HepG2 (cell line): ENCODE measurements around the gene ABCB9. TPM values are rescaled to one million over a fixed set of nuclear protein-coding genes. Genes with fewer than 3 reads are reported as not detected.
A peak's percentile ranks its signal among the peaks of the same experiment; 100 is the strongest.

Experiments
- ATAC-seq: fragments of 200-7000 bp; cut with Tn5 transposase; 3 replicates; pipeline ENCODE4 v1.9.1; 2020; ENCODE audit warnings: mild to moderate bottlenecking, moderate library complexity
- BruUV-seq: library from RNA; stranded (reverse); fragments of 400-500 nt; replicated peaks from 2 replicates; lab custom pipeline; 2021; lab: Mats Ljungman, UMichigan
- CTCF ChIA-PET: fragments of 300-600 bp; formaldehyde crosslinking; extraction: SDS; loops from one replicate; lab custom pipeline; 2021; ENCODE audit warnings: low total read pairs, inconsistent platforms, low intra/inter-chr PET ratio; lab: Yijun Ruan, JAX
- POLR2A ChIA-PET: fragments of 350-600 bp; sonication (Branson Sonifier 250); formaldehyde crosslinking; loops from one replicate; lab custom pipeline; 2020; ENCODE audit warnings: antibody characterized with exemption, inconsistent platforms; lab: Yijun Ruan, JAX
- DNase-seq: peaks from one replicate; pipeline ENCODE4 v3.0.0-alpha.2; 2015; ENCODE audit warnings: low spot score
- FAIRE-seq: peaks from 3 replicates; lab custom pipeline; 2011; peaks lifted over from hg19 to GRCh38; lab: Jason Lieb, UNC
- H2AFZ ChIP-seq: one replicate; pipeline ENCODE4 v1.6.1; 2011; ENCODE audit warnings: low read length, inconsistent platforms
- H3K27ac ChIP-seq: fragments of 300-600 bp; 3 replicates; pipeline ENCODE4 v1.8.0; 2011; ENCODE audit warnings: mixed run types, mild to moderate bottlenecking, mixed read lengths, low read length, inconsistent platforms; ENCODE audit not compliant: insufficient read depth; ENCODE audit errors: extremely low read length
- H3K27me3 ChIP-seq, 2 experiments: fragments of 200-600 bp in 1 of 2; 2 replicates in 1 of 2; 3 replicates in 1 of 2; pipeline versions ENCODE4 v1.6.0 to v1.8.0; 2011; ENCODE audit warnings: low read length in 2 of 2, mild to moderate bottlenecking in 2 of 2, moderate library complexity in 2 of 2, inconsistent platforms in 1 of 2; ENCODE audit not compliant: insufficient read depth in 2 of 2, control insufficient read depth in 1 of 2
- H3K36me3 ChIP-seq, 2 experiments: fragments of 200-600 bp in 1 of 2; replicated peaks in 1 of 2; 2 replicates in 1 of 2; 3 replicates in 1 of 2; pipeline versions ENCODE4 v1.5.1 to v1.8.0; 2011; ENCODE audit warnings: low read length in 2 of 2, inconsistent platforms in 1 of 2; ENCODE audit not compliant: insufficient read depth in 2 of 2, control insufficient read depth in 1 of 2
- H3K4me1 ChIP-seq: 2 replicates; pipeline ENCODE4 v1.5.1; 2012; ENCODE audit warnings: low read length, inconsistent platforms; ENCODE audit not compliant: insufficient read depth
- H3K4me2 ChIP-seq: 2 replicates; pipeline ENCODE4 v1.6.0; 2011; ENCODE audit warnings: low read depth, low read length, inconsistent platforms
- H3K4me3 ChIP-seq, 3 experiments: fragments of 200-600 bp in 1 of 3; sonication (generic), shearing (Covaris generic) in 1 of 3; replicated peaks in 1 of 3; 2 replicates each; pipeline ENCODE4 v1.5.1; 2011 to 2016; ENCODE audit warnings: low read length in 3 of 3, inconsistent platforms in 2 of 3, low read depth in 2 of 3, mild to moderate bottlenecking in 2 of 3, control low read depth in 1 of 3, mixed read lengths in 1 of 3; ENCODE audit not compliant: insufficient read depth in 1 of 3
- H3K79me2 ChIP-seq: one replicate; pipeline ENCODE4 v1.6.1; 2011; ENCODE audit warnings: low read length, inconsistent platforms; ENCODE audit not compliant: insufficient read depth
- H3K9ac ChIP-seq: 2 replicates; pipeline ENCODE4 v1.6.0; 2011; ENCODE audit warnings: mild to moderate bottlenecking, low read depth, low read length, inconsistent platforms; ENCODE audit not compliant: insufficient read depth
- H3K9me3 ChIP-seq: 2 replicates; pipeline ENCODE4 v1.5.1; 2012; ENCODE audit warnings: mild to moderate bottlenecking, low read length
- H4K20me1 ChIP-seq: 2 replicates; pipeline ENCODE4 v1.6.0; 2011; ENCODE audit warnings: inconsistent platforms, mild to moderate bottlenecking, low read length, moderate library complexity; ENCODE audit not compliant: insufficient read depth
- CSRNP1 ChIP-seq: sonication (generic); formaldehyde crosslinking; IDR thresholded peaks from 2 replicates; pipeline ENCODE4 v1.8.1; 2023; ENCODE audit warnings: mild to moderate bottlenecking, missing genetic modification reagents
- CTCF ChIP-seq: sonication (generic); formaldehyde crosslinking; IDR thresholded peaks from 2 replicates; pipeline ENCODE4 v1.5.0; 2020; ENCODE audit warnings: mild to moderate bottlenecking, missing genetic modification reagents, moderate library complexity
- HOXA3 ChIP-seq: sonication (generic); formaldehyde crosslinking; IDR thresholded peaks from 2 replicates; pipeline ENCODE4 v1.5.0; 2020; ENCODE audit warnings: missing genetic modification reagents
- KLF15 ChIP-seq: sonication (generic); formaldehyde crosslinking; IDR thresholded peaks from 2 replicates; pipeline ENCODE4 v1.8.1; 2023; ENCODE audit warnings: borderline replicate concordance, mild to moderate bottlenecking, inconsistent platforms, missing genetic modification reagents, mixed read lengths
- NR2F2 ChIP-seq: IDR thresholded peaks from 2 replicates; pipeline ENCODE4 v1.6.1; 2012; ENCODE audit warnings: low read depth, inconsistent platforms, borderline replicate concordance
- ZNF572 ChIP-seq: sonication (generic); formaldehyde crosslinking; IDR thresholded peaks from 2 replicates; pipeline ENCODE4 v1.5.1; 2020; ENCODE audit warnings: mild to moderate bottlenecking, missing genetic modification reagents
- ZNF652 ChIP-seq: IDR thresholded peaks from 2 replicates; pipeline ENCODE4 v1.6.1; 2016; ENCODE audit warnings: low read depth, borderline replicate concordance
- WGBS: methylation state at CpG from one replicate; pipeline ENCODE4 v1.1.6; 2017; ENCODE audit warnings: low lambda C conversion rate; 5-methylcytosine and 5-hydroxymethylcytosine counted together
- in situ Hi-C: cut with HindIII; loops from 2 replicates; pipeline ENCODE4 v1.10.0; 2017; ENCODE audit warnings: low pct_unique_long_range_greater_than_20kb; ENCODE audit not compliant: extremely low pct_ligation_motif_present
- intact Hi-C: fragments of 100-400 bp; cut with micrococcal nuclease; formaldehyde crosslinking; loops from one replicate; pipeline ENCODE4 v1.10.0; 2022; ENCODE audit not compliant: unreplicated experiment
- polyA plus RNA-seq, 8 experiments: library from polyadenylated mRNA; depleted of rRNA in 3 of 8; stranded (reverse) in 7 of 8; unstranded in 1 of 8; fragments of >200 nt; fragmentation: Illumina TruSeq in 4 of 8; extraction: Trizol in 4 of 8; gene quantifications; 2 replicates each; pipeline versions ENCODE4 v1.2.1 to v1.2.3, GENCODE V29; 2011 to 2016; ENCODE audit warnings: low read depth in 4 of 8, missing spikeins in 1 of 8, mixed read lengths in 1 of 8; ENCODE audit not compliant: insufficient read depth in 1 of 8
- total RNA-seq, 5 experiments: library from RNA; depleted of rRNA; stranded (reverse); fragments of >200 nt; fragmentation: Illumina TruSeq; extraction: Trizol; gene quantifications; 2 replicates each; pipeline ENCODE4 v1.2.3, GENCODE V29; 2016; ENCODE audit warnings: low read depth in 1 of 5
- TF ChIP-seq, protein P1 (sequence below): sonication (generic); formaldehyde crosslinking; IDR thresholded peaks from 2 replicates; pipeline ENCODE4 v1.5.0; 2020; ENCODE audit warnings: mild to moderate bottlenecking, missing genetic modification reagents, borderline replicate concordance
- TF ChIP-seq, protein P2 (sequence below): sonication (generic); formaldehyde crosslinking; IDR thresholded peaks from 2 replicates; pipeline ENCODE4 v1.5.0; 2020; ENCODE audit warnings: missing genetic modification reagents

ABCB9 gene
- total and polyA plus RNA-seq, 2 of the 13 experiments (the other 11 are each of a cell fraction or from before 2014, with no cell fraction given), result 5.1 to 6.0 TPM

GRCh38 chr12:122894193-122895121, 71.8 kb downstream of the ABCB9 start:
- Histone ChIP-seq H3K79me2 (peaks cover 59% of the 10 kb centered on the region), H3K27ac (peak overlapping the region; percentile 69), H3K4me3 (peak overlapping the region; percentile 58 to 79 (median 76)), H3K4me2 (peak overlapping the region; percentile 62), H3K36me3 (no peaks in the 10 kb centered on the region; a peak in 1 of 5 replicates), H3K27me3 (no peaks in the 10 kb centered on the region; a peak in 1 of 5 replicates), H2AFZ (no peak overlapping the region), H4K20me1 (peaks cover 6% of the 10 kb centered on the region; the same call in 1 of the 2 replicates), H3K9me3 (no peaks in the 10 kb centered on the region), H3K4me1 (peaks cover 74% of the 10 kb centered on the region), H3K9ac (peak overlapping the region; percentile 89; the same call in 1 of the 2 replicates)
- BruUV-seq, result no TSS peak
- FAIRE-seq, result no peak
- in situ Hi-C loops (no loop called here), intact Hi-C loops (no loop called here)
- ATAC-seq, result no peak
- WGBS, result 19% methylated on average over 15 of the region's 15 CpGs
- ChIA-PET CTCF (no interaction called here), POLR2A (interaction anchor here (0.7 to 1.0 kb wide), 2 partner anchors 10 to 55 kb away, joined by 5 read pairs; no protein-coding TSS in a partner anchor)
- no peak for DNase-seq
- TF ChIP-seq KLF15, result no peak
- no peak for TF ChIP-seq NR2F2
- TF ChIP-seq ZNF652, result no peak
- TF ChIP-seq, protein P1, sequence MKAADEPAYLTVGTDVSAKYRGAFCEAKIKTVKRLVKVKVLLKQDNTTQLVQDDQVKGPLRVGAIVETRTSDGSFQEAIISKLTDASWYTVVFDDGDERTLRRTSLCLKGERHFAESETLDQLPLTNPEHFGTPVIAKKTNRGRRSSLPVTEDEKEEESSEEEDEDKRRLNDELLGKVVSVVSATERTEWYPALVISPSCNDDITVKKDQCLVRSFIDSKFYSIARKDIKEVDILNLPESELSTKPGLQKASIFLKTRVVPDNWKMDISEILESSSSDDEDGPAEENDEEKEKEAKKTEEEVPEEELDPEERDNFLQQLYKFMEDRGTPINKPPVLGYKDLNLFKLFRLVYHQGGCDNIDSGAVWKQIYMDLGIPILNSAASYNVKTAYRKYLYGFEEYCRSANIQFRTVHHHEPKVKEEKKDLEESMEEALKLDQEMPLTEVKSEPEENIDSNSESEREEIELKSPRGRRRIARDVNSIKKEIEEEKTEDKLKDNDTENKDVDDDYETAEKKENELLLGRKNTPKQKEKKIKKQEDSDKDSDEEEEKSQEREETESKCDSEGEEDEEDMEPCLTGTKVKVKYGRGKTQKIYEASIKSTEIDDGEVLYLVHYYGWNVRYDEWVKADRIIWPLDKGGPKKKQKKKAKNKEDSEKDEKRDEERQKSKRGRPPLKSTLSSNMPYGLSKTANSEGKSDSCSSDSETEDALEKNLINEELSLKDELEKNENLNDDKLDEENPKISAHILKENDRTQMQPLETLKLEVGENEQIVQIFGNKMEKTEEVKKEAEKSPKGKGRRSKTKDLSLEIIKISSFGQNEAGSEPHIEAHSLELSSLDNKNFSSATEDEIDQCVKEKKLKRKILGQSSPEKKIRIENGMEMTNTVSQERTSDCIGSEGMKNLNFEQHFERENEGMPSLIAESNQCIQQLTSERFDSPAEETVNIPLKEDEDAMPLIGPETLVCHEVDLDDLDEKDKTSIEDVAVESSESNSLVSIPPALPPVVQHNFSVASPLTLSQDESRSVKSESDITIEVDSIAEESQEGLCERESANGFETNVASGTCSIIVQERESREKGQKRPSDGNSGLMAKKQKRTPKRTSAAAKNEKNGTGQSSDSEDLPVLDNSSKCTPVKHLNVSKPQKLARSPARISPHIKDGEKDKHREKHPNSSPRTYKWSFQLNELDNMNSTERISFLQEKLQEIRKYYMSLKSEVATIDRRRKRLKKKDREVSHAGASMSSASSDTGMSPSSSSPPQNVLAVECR (CRISPR knock-in tag), result 0 out of 2 replicates have a peak, but pooled peaks have one; percentile 9
- TF ChIP-seq, protein P2, sequence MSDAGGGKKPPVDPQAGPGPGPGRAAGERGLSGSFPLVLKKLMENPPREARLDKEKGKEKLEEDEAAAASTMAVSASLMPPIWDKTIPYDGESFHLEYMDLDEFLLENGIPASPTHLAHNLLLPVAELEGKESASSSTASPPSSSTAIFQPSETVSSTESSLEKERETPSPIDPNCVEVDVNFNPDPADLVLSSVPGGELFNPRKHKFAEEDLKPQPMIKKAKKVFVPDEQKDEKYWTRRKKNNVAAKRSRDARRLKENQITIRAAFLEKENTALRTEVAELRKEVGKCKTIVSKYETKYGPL (CRISPR knock-in tag), result 0 out of 2 replicates have a peak, but pooled peaks have one; percentile 30
- TF ChIP-seq CTCF (CRISPR knock-in tag), result 0 out of 2 replicates have a peak, but pooled peaks have one; percentile 4
- 0 out of 2 replicates have a peak, but pooled peaks have one; percentile 17 for TF ChIP-seq HOXA3 (CRISPR knock-in tag)
- no peak for TF ChIP-seq ZNF572 (CRISPR knock-in tag)
- no peak for TF ChIP-seq CSRNP1 (CRISPR knock-in tag)
